ENCODE measurements around the gene PTPRK. TPM values are rescaled to one million over a fixed set of nuclear protein-coding genes. Genes with fewer than 3 reads are reported as not detected.

PTPRK gene
- total and polyA plus RNA-seq, 2 of the 13 experiments (the other 11 are each of a cell fraction or from before 2014, with no cell fraction given): 43.6 to 98.3 TPM

GRCh38 chr6:127941228-127941627 lies 579.2 kb downstream of the PTPRK start:
- FAIRE-seq: no peak

GRCh38 chr6:127939442-127940066 lies 580.8 kb downstream of the PTPRK start:
- Histone ChIP-seq H3K27ac (ENCODE audit: extremely low read length, insufficient read depth, low read length) (no peak overlapping the region), H4K20me1 (ENCODE audit: insufficient read depth, low read length) (no peaks in the 10 kb centered on the region), H3K27me3 (ENCODE audit: control insufficient read depth in 1 of 2, insufficient read depth in 2 of 2, low read length in 2 of 2) (no peaks in the 10 kb centered on the region; a peak in 1 of 5 replicates), H3K9ac (ENCODE audit: insufficient read depth, low read depth, low read length) (no peak overlapping the region), H2AFZ (ENCODE audit: low read length) (no peak overlapping the region), H3K4me2 (ENCODE audit: low read depth, low read length) (0 out of 2 replicates have a peak overlapping the region, but pooled peaks have one; percentile 8), H3K79me2 (ENCODE audit: insufficient read depth, low read length) (no peaks in the 10 kb centered on the region), H3K4me3 (replicated peaks in 1 of 3; ENCODE audit: insufficient read depth in 1 of 3, low read depth in 2 of 3, low read length in 3 of 3) (no peak overlapping the region), H3K9me3 (ENCODE audit: low read length) (no peaks in the 10 kb centered on the region), H3K36me3 (replicated peaks in 1 of 2; ENCODE audit: control insufficient read depth in 1 of 2, insufficient read depth in 2 of 2, low read length in 2 of 2) (no peaks in the 10 kb centered on the region), H3K4me1 (ENCODE audit: insufficient read depth, low read length) (peaks cover 12% of the 10 kb centered on the region)
- POLR2A ChIA-PET: no interaction called here
- in situ Hi-C loops (cut with HindIII; ENCODE audit: extremely low pct_ligation_motif_present, low pct_unique_long_range_greater_than_20kb): no loop called here
- intact Hi-C loops (cut with micrococcal nuclease; ENCODE audit: unreplicated experiment): no loop called here
- BruUV-seq (replicated peaks): no TSS peak
- ATAC-seq (no peak), FAIRE-seq (peak; percentile 56), DNase-seq (ENCODE audit: low spot score) (no peak)
- CTCF ChIA-PET (ENCODE audit: low intra/inter-chr PET ratio, low total read pairs): no interaction called here
- WGBS (ENCODE audit: low lambda C conversion rate): 5% methylated on average over 3 of the region's 3 CpGs
- no peak for TF ChIP-seq ZNF235 (CRISPR knock-in tag; IDR thresholded peaks at IDR 0.05; ENCODE audit: borderline replicate concordance)
- TF ChIP-seq THAP7 (CRISPR knock-in tag; IDR thresholded peaks at IDR 0.05): no peak
- peak; percentile 85 to 92 for TF ChIP-seq MAFK (conservative IDR thresholded peaks at IDR 0.05 in 1 of 2, IDR thresholded peaks at IDR 0.05 in 1 of 2; ENCODE audit: low read length in 2 of 2)
- TF ChIP-seq EEA1 (CRISPR knock-in tag; IDR thresholded peaks at IDR 0.05; ENCODE audit: borderline replicate concordance): no peak
- peak; percentile 86 for TF ChIP-seq MAFF (IDR thresholded peaks at IDR 0.05; ENCODE audit: low read depth, low read length)
- peak; percentile 64; the same call in 1 of the 2 replicates for TF ChIP-seq NFE2L2 (IDR thresholded peaks at IDR 0.05; ENCODE audit: low read length)
- no peak for TF ChIP-seq ZNF792 (CRISPR knock-in tag; IDR thresholded peaks at IDR 0.05)
- no peak for TF ChIP-seq KAT8 (CRISPR knock-in tag; IDR thresholded peaks at IDR 0.05)
- no peak for TF ChIP-seq ZNF234 (CRISPR knock-in tag; conservative IDR thresholded peaks at IDR 0.05)
- TF ChIP-seq ZNF317 (CRISPR knock-in tag; IDR thresholded peaks at IDR 0.05): no peak

More at GRCh38 chr6:127941228-127941627, 579.2 kb downstream of the PTPRK start:
- CTCF ChIA-PET (ENCODE audit: low intra/inter-chr PET ratio, low total read pairs): no interaction called here
- Histone ChIP-seq H3K27ac (ENCODE audit: extremely low read length, insufficient read depth, low read length) (no peak overlapping the region), H2AFZ (ENCODE audit: low read length) (no peak overlapping the region), H3K4me3 (replicated peaks in 1 of 3; ENCODE audit: insufficient read depth in 1 of 3, low read depth in 2 of 3, low read length in 3 of 3) (no peak overlapping the region), H3K79me2 (ENCODE audit: insufficient read depth, low read length) (no peaks in the 10 kb centered on the region), H3K27me3 (ENCODE audit: control insufficient read depth in 1 of 2, insufficient read depth in 2 of 2, low read length in 2 of 2) (no peaks in the 10 kb centered on the region; a peak in 1 of 5 replicates), H4K20me1 (ENCODE audit: insufficient read depth, low read length) (no peaks in the 10 kb centered on the region), H3K36me3 (replicated peaks in 1 of 2; ENCODE audit: control insufficient read depth in 1 of 2, insufficient read depth in 2 of 2, low read length in 2 of 2) (no peaks in the 10 kb centered on the region), H3K4me2 (ENCODE audit: low read depth, low read length) (no peak overlapping the region), H3K9ac (ENCODE audit: insufficient read depth, low read depth, low read length) (no peak overlapping the region), H3K9me3 (ENCODE audit: low read length) (no peaks in the 10 kb centered on the region), H3K4me1 (ENCODE audit: insufficient read depth, low read length) (peaks cover 12% of the 10 kb centered on the region)
- in situ Hi-C loops (cut with HindIII; ENCODE audit: extremely low pct_ligation_motif_present, low pct_unique_long_range_greater_than_20kb): no loop called here
- BruUV-seq (replicated peaks): no TSS peak
- DNase-seq (ENCODE audit: low spot score): no peak
- intact Hi-C loops (cut with micrococcal nuclease; ENCODE audit: unreplicated experiment): no loop called here
- ATAC-seq: no peak
- POLR2A ChIA-PET: no interaction called here
- WGBS (ENCODE audit: low lambda C conversion rate): 18% methylated on average over 5 of the region's 5 CpGs
- TF ChIP-seq ERF (CRISPR knock-in tag; IDR thresholded peaks at IDR 0.05) (no peak), NAIF1 (CRISPR knock-in tag; IDR thresholded peaks at IDR 0.05; ENCODE audit: borderline replicate concordance) (no peak), MED8 (CRISPR knock-in tag; IDR thresholded peaks at IDR 0.05; ENCODE audit: insufficient replicate concordance) (no peak)

Measured in HepG2 (cell line).